Measurements from ENCODE around the gene SBF1. TPM values are rescaled to one million over a fixed set of nuclear protein-coding genes. Genes with fewer than 3 reads are reported as not detected.

The SBF1 gene
- total and polyA plus RNA-seq, 2 of the 13 experiments (the other 11 are each of a cell fraction or from before 2014, with no cell fraction given) = 31.7 to 40.9 TPM

- TF ChIP-seq ZNF24 (IDR thresholded peaks at IDR 0.05) (no peak), ZEB1 (IDR thresholded peaks at IDR 0.05; ENCODE audit: insufficient replicate concordance, low read depth) (peak; percentile 63), ZNF768 (CRISPR knock-in tag; IDR thresholded peaks at IDR 0.05) (no peak), POLR2AphosphoS5 (IDR thresholded peaks at IDR 0.05; ENCODE audit: low read depth, low read length) (peak; percentile 22), RFX1 (IDR thresholded peaks at IDR 0.05) (no peak), IKZF5 (CRISPR knock-in tag; IDR thresholded peaks at IDR 0.05) (peak; percentile 87), MEIS1 (CRISPR knock-in tag; IDR thresholded peaks at IDR 0.05; ENCODE audit: borderline replicate concordance) (peak; percentile 72), NFIC (IDR thresholded peaks at IDR 0.05; ENCODE audit: low read length) (peak; percentile 91), ZBTB7B (CRISPR knock-in tag; IDR thresholded peaks at IDR 0.05) (peak; percentile 87), RBM39 (IDR thresholded peaks at IDR 0.05; ENCODE audit: low read depth, low read length, poor library complexity, severe bottlenecking) (no peak), MZF1 (CRISPR knock-in tag; IDR thresholded peaks at IDR 0.05; ENCODE audit: borderline replicate concordance) (no peak), ZNF205 (CRISPR knock-in tag; IDR thresholded peaks at IDR 0.05) (peak; percentile 87; the same call in 1 of the 2 replicates), HNRNPL (IDR thresholded peaks at IDR 0.05; ENCODE audit: low read depth, low read length) (no peak), SALL1 (CRISPR knock-in tag; IDR thresholded peaks at IDR 0.05) (peak; percentile 81), ZNF569 (CRISPR knock-in tag; IDR thresholded peaks at IDR 0.05; ENCODE audit: borderline replicate concordance) (no peak), NR2F2 (IDR thresholded peaks at IDR 0.05; ENCODE audit: borderline replicate concordance, low read depth) (peak; percentile 100)
- TF ChIP-seq, protein P1, sequence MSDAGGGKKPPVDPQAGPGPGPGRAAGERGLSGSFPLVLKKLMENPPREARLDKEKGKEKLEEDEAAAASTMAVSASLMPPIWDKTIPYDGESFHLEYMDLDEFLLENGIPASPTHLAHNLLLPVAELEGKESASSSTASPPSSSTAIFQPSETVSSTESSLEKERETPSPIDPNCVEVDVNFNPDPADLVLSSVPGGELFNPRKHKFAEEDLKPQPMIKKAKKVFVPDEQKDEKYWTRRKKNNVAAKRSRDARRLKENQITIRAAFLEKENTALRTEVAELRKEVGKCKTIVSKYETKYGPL (CRISPR knock-in tag; IDR thresholded peaks at IDR 0.05) = no peak
- TF ChIP-seq, protein P2, sequence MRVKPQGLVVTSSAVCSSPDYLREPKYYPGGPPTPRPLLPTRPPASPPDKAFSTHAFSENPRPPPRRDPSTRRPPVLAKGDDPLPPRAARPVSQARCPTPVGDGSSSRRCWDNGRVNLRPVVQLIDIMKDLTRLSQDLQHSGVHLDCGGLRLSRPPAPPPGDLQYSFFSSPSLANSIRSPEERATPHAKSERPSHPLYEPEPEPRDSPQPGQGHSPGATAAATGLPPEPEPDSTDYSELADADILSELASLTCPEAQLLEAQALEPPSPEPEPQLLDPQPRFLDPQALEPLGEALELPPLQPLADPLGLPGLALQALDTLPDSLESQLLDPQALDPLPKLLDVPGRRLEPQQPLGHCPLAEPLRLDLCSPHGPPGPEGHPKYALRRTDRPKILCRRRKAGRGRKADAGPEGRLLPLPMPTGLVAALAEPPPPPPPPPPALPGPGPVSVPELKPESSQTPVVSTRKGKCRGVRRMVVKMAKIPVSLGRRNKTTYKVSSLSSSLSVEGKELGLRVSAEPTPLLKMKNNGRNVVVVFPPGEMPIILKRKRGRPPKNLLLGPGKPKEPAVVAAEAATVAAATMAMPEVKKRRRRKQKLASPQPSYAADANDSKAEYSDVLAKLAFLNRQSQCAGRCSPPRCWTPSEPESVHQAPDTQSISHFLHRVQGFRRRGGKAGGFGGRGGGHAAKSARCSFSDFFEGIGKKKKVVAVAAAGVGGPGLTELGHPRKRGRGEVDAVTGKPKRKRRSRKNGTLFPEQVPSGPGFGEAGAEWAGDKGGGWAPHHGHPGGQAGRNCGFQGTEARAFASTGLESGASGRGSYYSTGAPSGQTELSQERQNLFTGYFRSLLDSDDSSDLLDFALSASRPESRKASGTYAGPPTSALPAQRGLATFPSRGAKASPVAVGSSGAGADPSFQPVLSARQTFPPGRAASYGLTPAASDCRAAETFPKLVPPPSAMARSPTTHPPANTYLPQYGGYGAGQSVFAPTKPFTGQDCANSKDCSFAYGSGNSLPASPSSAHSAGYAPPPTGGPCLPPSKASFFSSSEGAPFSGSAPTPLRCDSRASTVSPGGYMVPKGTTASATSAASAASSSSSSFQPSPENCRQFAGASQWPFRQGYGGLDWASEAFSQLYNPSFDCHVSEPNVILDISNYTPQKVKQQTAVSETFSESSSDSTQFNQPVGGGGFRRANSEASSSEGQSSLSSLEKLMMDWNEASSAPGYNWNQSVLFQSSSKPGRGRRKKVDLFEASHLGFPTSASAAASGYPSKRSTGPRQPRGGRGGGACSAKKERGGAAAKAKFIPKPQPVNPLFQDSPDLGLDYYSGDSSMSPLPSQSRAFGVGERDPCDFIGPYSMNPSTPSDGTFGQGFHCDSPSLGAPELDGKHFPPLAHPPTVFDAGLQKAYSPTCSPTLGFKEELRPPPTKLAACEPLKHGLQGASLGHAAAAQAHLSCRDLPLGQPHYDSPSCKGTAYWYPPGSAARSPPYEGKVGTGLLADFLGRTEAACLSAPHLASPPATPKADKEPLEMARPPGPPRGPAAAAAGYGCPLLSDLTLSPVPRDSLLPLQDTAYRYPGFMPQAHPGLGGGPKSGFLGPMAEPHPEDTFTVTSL (CRISPR knock-in tag; IDR thresholded peaks at IDR 0.05; ENCODE audit: borderline replicate concordance) = peak; percentile 96
- TF ChIP-seq, protein P3, sequence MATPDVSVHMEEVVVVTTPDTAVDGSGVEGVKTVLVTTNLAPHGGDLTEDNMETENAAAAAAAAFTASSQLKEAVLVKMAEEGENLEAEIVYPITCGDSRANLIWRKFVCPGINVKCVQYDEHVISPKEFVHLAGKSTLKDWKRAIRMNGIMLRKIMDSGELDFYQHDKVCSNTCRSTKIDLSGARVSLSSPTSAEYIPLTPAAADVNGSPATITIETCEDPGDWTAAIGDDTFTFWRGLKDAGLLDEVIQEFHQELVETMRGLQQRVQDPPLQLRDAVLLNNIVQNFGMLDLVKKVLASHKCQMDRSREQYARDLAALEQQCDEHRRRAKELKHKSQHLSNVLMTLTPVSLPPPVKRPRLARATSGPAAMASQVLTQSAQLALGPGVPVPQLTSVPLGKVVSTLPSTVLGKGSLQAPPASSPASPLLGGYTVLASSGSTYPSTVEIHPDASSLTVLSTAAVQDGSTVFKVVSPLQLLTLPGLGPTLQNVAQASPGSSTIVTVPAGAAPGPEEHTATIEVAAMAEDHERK (CRISPR knock-in tag; IDR thresholded peaks at IDR 0.05; ENCODE audit: low read depth) = no peak
- TF ChIP-seq, protein P4, sequence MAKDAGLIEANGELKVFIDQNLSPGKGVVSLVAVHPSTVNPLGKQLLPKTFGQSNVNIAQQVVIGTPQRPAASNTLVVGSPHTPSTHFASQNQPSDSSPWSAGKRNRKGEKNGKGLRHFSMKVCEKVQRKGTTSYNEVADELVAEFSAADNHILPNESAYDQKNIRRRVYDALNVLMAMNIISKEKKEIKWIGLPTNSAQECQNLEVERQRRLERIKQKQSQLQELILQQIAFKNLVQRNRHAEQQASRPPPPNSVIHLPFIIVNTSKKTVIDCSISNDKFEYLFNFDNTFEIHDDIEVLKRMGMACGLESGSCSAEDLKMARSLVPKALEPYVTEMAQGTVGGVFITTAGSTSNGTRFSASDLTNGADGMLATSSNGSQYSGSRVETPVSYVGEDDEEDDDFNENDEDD (CRISPR knock-in tag; IDR thresholded peaks at IDR 0.05; ENCODE audit: borderline replicate concordance) = peak; percentile 22; the same call in 1 of the 2 replicates
Measured at GRCh38 chr22:50396751-50397370, 78.0 kb downstream of the SBF1 start (continued).

Measured in HepG2 (cell line).